ENCODE measurements around the gene MRPL58. TPM values are rescaled to one million over a fixed set of nuclear protein-coding genes. Genes with fewer than 3 reads are reported as not detected.

Gene MRPL58
- total RNA-seq, 1 donor from 2014 or later: 22.2 TPM

GRCh38 chr17:75031972-75032719 is 19.7 kb downstream of the MRPL58 start:
- peaks cover 10% of the 10 kb centered on the region for H3K36me3 Mint-ChIP-seq (ENCODE audit: unreplicated experiment)
- peak; percentile 38 for DNase-seq
- peaks cover 3% of the 10 kb centered on the region for H3K4me1 Mint-ChIP-seq (ENCODE audit: low read depth, unreplicated experiment)
- peak overlapping the region; percentile 77 for H3K4me3 Mint-ChIP-seq (ENCODE audit: unreplicated experiment)
- H3K27ac Mint-ChIP-seq (ENCODE audit: unreplicated experiment): no peak overlapping the region
- H3K27me3 Mint-ChIP-seq (ENCODE audit: unreplicated experiment): peaks cover 37% of the 10 kb centered on the region
- TF ChIP-seq CTCF (IDR thresholded peaks at IDR 0.05; ENCODE audit: partially characterized antibody, unreplicated experiment): no peak
- H3K9me3 Mint-ChIP-seq (ENCODE audit: unreplicated experiment): peaks cover 38% of the 10 kb centered on the region

GRCh38 chr17:75032720-75033280 is 20.3 kb downstream of the MRPL58 start:
- Mint-ChIP-seq H3K27me3 (ENCODE audit: unreplicated experiment) (peaks cover 37% of the 10 kb centered on the region), H3K4me1 (ENCODE audit: low read depth, unreplicated experiment) (peaks cover 3% of the 10 kb centered on the region), H3K9me3 (ENCODE audit: unreplicated experiment) (peaks cover 38% of the 10 kb centered on the region), H3K27ac (ENCODE audit: unreplicated experiment) (no peak overlapping the region), H3K4me3 (ENCODE audit: unreplicated experiment) (peak overlapping the region; percentile 97), H3K36me3 (ENCODE audit: unreplicated experiment) (peaks cover 10% of the 10 kb centered on the region)
- no peak for DNase-seq
- no peak for TF ChIP-seq CTCF (IDR thresholded peaks at IDR 0.05; ENCODE audit: partially characterized antibody, unreplicated experiment)

GRCh38 chr17:75033346-75034235 is 21.1 kb downstream of the MRPL58 start:
- Mint-ChIP-seq H3K4me3 (ENCODE audit: unreplicated experiment) (peak overlapping the region; percentile 97), H3K4me1 (ENCODE audit: low read depth, unreplicated experiment) (peaks cover 3% of the 10 kb centered on the region), H3K36me3 (ENCODE audit: unreplicated experiment) (peaks cover 7% of the 10 kb centered on the region), H3K27ac (ENCODE audit: unreplicated experiment) (peak overlapping the region; percentile 95), H3K27me3 (ENCODE audit: unreplicated experiment) (peaks cover 37% of the 10 kb centered on the region), H3K9me3 (ENCODE audit: unreplicated experiment) (peaks cover 38% of the 10 kb centered on the region)
- DNase-seq: peak; percentile 96
- TF ChIP-seq CTCF (IDR thresholded peaks at IDR 0.05; ENCODE audit: partially characterized antibody, unreplicated experiment): no peak

- no peak for TF ChIP-seq CTCF (IDR thresholded peaks at IDR 0.05; ENCODE audit: partially characterized antibody, unreplicated experiment)
- peak overlapping the region; percentile 97 for H3K4me3 Mint-ChIP-seq (ENCODE audit: unreplicated experiment)
- peaks cover 5% of the 10 kb centered on the region for H3K36me3 Mint-ChIP-seq (ENCODE audit: unreplicated experiment)
- peaks cover 35% of the 10 kb centered on the region for H3K9me3 Mint-ChIP-seq (ENCODE audit: unreplicated experiment)
- peaks cover 3% of the 10 kb centered on the region for H3K4me1 Mint-ChIP-seq (ENCODE audit: low read depth, unreplicated experiment)
- peak overlapping the region; percentile 95 for H3K27ac Mint-ChIP-seq (ENCODE audit: unreplicated experiment)
- peaks cover 37% of the 10 kb centered on the region for H3K27me3 Mint-ChIP-seq (ENCODE audit: unreplicated experiment)
- peak; percentile 92 for DNase-seq
Observed at GRCh38 chr17:75034236-75034908, 21.9 kb downstream of the MRPL58 start.
